ENCODE results near the gene NPVF.

Gene NPVF

DNA sequence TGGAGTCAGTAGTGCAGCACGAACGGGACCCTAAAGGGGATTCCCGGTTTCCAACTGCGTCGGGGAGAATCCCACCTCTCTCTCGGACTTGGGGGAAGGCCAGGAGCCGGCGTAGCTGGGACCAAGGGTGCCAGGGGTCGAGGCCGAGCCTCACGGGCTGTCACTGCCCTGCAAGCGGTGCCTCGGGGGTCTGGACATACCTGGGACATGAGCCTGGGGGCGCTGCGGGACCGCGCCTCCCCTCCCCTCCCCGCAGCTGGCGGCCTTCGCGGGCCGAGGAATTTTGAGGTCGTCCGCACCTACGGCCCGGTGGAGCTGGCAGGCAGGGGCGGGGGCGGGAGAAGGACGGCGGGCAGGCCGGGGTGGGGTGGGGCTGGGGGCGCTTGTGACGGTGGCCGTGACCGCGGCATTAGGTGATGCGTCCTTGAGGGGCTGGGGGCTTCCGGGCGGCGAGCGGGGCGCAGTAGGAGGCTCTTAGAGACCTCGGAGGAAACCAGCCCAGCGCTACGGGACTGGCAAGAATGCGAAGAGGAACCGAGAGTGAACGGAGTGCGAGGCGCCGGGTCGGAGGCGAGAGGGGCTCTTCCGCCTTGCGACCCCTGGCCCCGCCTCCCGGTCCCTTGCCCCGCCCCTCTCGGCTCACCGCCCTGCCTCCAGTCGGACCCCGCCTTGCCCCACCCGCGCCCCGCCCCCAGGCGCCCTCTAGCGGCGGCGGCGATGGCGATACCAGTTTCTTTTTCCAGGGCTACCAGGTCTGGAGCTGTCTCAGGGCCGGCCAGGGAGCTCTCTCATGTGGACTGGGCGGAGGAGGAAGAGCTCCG is 48.3 kb downstream of the NPVF start:
- in situ Hi-C loops (cut with MboI; ENCODE audit: low sequenced_read_pairs) = no loop called here

DNA sequence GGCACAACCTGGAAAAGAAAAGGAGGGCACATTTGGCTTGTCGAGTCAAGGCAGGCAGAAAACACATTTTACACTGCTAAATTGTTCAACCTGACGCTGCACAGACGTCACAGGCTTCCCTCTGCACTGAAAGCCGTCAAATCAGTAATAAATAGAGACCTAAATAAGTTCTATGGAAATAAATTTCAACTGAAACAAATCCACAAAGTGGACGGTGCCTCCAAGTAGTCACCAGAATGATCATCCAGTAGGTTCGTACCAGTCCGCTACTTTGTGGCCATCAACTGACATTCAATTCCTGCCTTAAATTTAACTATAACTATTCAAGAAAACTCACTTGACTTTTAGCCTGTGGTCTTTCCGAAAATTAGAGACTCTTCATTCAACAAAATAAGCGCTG is 49.0 kb downstream of the NPVF start:
- in situ Hi-C loops (cut with MboI; ENCODE audit: low sequenced_read_pairs) = no loop called here
